Prostate gland (tissue), 2 donors: ENCODE results near the gene VSIG10L2.

Source experiments
- POLR2A ChIP-seq: fragments of 450-650 bp; IDR thresholded peaks from one replicate; pipeline ENCODE4 v1.6.1; 2016; ENCODE audit warnings: antibody characterized with exemption, mild to moderate bottlenecking
- POLR2AphosphoS5 ChIP-seq: sonication (generic); formaldehyde crosslinking; IDR thresholded peaks from one replicate; pipeline ENCODE4 v1.6.1; 2017; ENCODE audit warnings: antibody characterized with exemption
- TF ChIP-seq, protein P1 (sequence below), 4 experiments: fragments of 200-600 bp in 2 of 4; fragments of 450-650 bp in 2 of 4; sonication (generic) in 2 of 4; IDR thresholded peaks; 1 replicate in 3 of 4; 2 replicates in 1 of 4; pipeline ENCODE4 v1.5.1; 2016 to 2019; ENCODE audit warnings: antibody characterized with exemption in 4 of 4, mild to moderate bottlenecking in 2 of 4, moderate library complexity in 2 of 4

DNA sequence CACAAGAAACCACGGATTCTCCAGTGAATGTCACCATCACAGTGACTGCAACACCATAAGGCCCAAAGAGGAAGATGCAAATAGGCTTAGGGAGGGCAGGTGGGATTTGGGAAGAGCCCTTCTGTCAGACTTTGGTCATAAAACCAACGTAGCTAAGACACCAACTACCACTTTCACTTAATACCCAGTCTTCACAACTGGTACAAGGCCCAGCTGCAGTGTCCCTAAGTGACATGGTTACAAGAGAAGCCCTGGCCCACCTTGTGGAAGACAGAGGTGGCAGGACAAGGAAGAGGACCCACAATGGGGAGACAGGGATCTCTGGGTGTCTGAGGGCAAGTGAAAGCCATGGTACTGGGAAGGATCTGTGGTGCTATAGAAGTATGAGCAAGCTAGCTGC, 10.0 kb downstream of the VSIG10L2 start:
- TF ChIP-seq POLR2AphosphoS5, result no peak
- TF ChIP-seq, protein P1, sequence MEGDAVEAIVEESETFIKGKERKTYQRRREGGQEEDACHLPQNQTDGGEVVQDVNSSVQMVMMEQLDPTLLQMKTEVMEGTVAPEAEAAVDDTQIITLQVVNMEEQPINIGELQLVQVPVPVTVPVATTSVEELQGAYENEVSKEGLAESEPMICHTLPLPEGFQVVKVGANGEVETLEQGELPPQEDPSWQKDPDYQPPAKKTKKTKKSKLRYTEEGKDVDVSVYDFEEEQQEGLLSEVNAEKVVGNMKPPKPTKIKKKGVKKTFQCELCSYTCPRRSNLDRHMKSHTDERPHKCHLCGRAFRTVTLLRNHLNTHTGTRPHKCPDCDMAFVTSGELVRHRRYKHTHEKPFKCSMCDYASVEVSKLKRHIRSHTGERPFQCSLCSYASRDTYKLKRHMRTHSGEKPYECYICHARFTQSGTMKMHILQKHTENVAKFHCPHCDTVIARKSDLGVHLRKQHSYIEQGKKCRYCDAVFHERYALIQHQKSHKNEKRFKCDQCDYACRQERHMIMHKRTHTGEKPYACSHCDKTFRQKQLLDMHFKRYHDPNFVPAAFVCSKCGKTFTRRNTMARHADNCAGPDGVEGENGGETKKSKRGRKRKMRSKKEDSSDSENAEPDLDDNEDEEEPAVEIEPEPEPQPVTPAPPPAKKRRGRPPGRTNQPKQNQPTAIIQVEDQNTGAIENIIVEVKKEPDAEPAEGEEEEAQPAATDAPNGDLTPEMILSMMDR (IDR thresholded peaks at IDR 0.05), result no peak
- TF ChIP-seq POLR2A, result no peak
